H9 (cell line): ENCODE data around the gene RNU4-1. TPM values are rescaled to one million over a fixed set of nuclear protein-coding genes. Genes with fewer than 3 reads are reported as not detected.

Experiments
- DNase-seq: peaks from one replicate; pipeline ENCODE4 v3.0.0-alpha.2; 2017
- H2AFZ ChIP-seq: one replicate; pipeline ENCODE4 v1.6.1; 2013; ENCODE audit warnings: mild to moderate bottlenecking, low read length, control low read depth, moderate library complexity
- H2AK5ac ChIP-seq: 2 replicates; pipeline ENCODE4 v1.6.1; 2013; ENCODE audit warnings: low read length, control low read depth, mixed read lengths; ENCODE audit not compliant: insufficient read length
- H2BK120ac ChIP-seq: one replicate; pipeline ENCODE4 v1.6.1; 2013; ENCODE audit warnings: low read depth, mild to moderate bottlenecking, low read length, control low read depth, inconsistent platforms; ENCODE audit not compliant: poor library complexity, severe bottlenecking
- H2BK12ac ChIP-seq: 2 replicates; pipeline ENCODE4 v1.6.1; 2013; ENCODE audit warnings: low read length, control low read depth, mixed read lengths, low read depth; ENCODE audit not compliant: insufficient read length
- H2BK15ac ChIP-seq: 2 replicates; pipeline ENCODE4 v1.6.1; 2013; ENCODE audit warnings: low read depth, low read length, control low read depth
- H2BK20ac ChIP-seq: one replicate; pipeline ENCODE4 v1.6.1; 2013; ENCODE audit warnings: low read depth, mild to moderate bottlenecking, low read length, control low read depth, inconsistent platforms; ENCODE audit not compliant: poor library complexity, severe bottlenecking
- H2BK5ac ChIP-seq: 2 replicates; pipeline ENCODE4 v1.6.1; 2013; ENCODE audit warnings: low read length, control low read depth, mixed read lengths; ENCODE audit not compliant: insufficient read length
- H3K14ac ChIP-seq: 2 replicates; pipeline ENCODE4 v1.6.1; 2013; ENCODE audit warnings: low read length, control low read depth; ENCODE audit not compliant: insufficient read depth
- H3K18ac ChIP-seq: 2 replicates; pipeline ENCODE4 v1.6.1; 2013; ENCODE audit warnings: low read depth, mild to moderate bottlenecking, mixed read lengths, low read length, control low read depth; ENCODE audit not compliant: insufficient read length
- H3K23ac ChIP-seq: 2 replicates; pipeline ENCODE4 v1.6.1; 2013; ENCODE audit warnings: low read length, control low read depth, mixed read lengths, low read depth; ENCODE audit not compliant: insufficient read length
- H3K23me2 ChIP-seq: 2 replicates; pipeline ENCODE4 v1.6.1; 2013; ENCODE audit warnings: low read depth, mild to moderate bottlenecking, mixed read lengths, low read length, control low read depth; ENCODE audit not compliant: insufficient read length, poor library complexity, severe bottlenecking
- H3K27ac ChIP-seq: 2 replicates; pipeline ENCODE4 v1.5.1; 2013; ENCODE audit warnings: low read length, control low read depth, mixed read lengths, low read depth; ENCODE audit not compliant: insufficient read length
- H3K27me3 ChIP-seq: 2 replicates; pipeline ENCODE4 v1.6.1; 2013; ENCODE audit warnings: low read length, control low read depth, inconsistent platforms; ENCODE audit not compliant: insufficient read depth
- H3K4ac ChIP-seq: 2 replicates; pipeline ENCODE4 v1.6.1; 2013; ENCODE audit warnings: low read depth, mild to moderate bottlenecking, control low read depth, inconsistent platforms, low read length, moderate library complexity
- H3K4me1 ChIP-seq: 2 replicates; pipeline ENCODE4 v1.6.1; 2013; ENCODE audit warnings: low read length, control low read depth, inconsistent platforms; ENCODE audit not compliant: insufficient read depth
- H3K4me2 ChIP-seq: 2 replicates; pipeline ENCODE4 v1.6.1; 2013; ENCODE audit warnings: low read length, control low read depth, mixed read lengths; ENCODE audit not compliant: insufficient read length, insufficient read depth
- H3K56ac ChIP-seq: 2 replicates; pipeline ENCODE4 v1.6.1; 2013; ENCODE audit warnings: low read depth, mild to moderate bottlenecking, mixed read lengths, low read length, control low read depth; ENCODE audit not compliant: insufficient read length
- H3K79me1 ChIP-seq: 2 replicates; pipeline ENCODE4 v1.6.1; 2013; ENCODE audit warnings: low read depth, mild to moderate bottlenecking, moderate library complexity, low read length, control low read depth, inconsistent platforms; ENCODE audit not compliant: insufficient read depth, poor library complexity, severe bottlenecking
- H3K79me2 ChIP-seq: 2 replicates; pipeline ENCODE4 v1.6.1; 2013; ENCODE audit warnings: low read length, control low read depth, inconsistent platforms; ENCODE audit not compliant: insufficient read depth
- H3K9ac ChIP-seq: 2 replicates; pipeline ENCODE4 v1.6.1; 2013; ENCODE audit warnings: low read length, control low read depth, mixed read lengths; ENCODE audit not compliant: insufficient read length; ENCODE audit errors: extremely low read depth
- H3K9me3 ChIP-seq: one replicate; pipeline ENCODE4 v1.6.1; 2013; ENCODE audit warnings: low read depth, low read length, inconsistent platforms; ENCODE audit not compliant: control insufficient read depth
- H3T11ph ChIP-seq: one replicate; pipeline ENCODE4 v1.6.1; 2013; ENCODE audit warnings: mild to moderate bottlenecking, low read length, control low read depth, inconsistent platforms
- H4K20me1 ChIP-seq: one replicate; pipeline ENCODE4 v1.6.1; 2013; ENCODE audit not compliant: control insufficient read depth, insufficient read length, insufficient read depth
- H4K5ac ChIP-seq: 2 replicates; pipeline ENCODE4 v1.6.1; 2013; ENCODE audit warnings: low read depth, mild to moderate bottlenecking, mixed read lengths, low read length, control low read depth; ENCODE audit not compliant: insufficient read length
- H4K8ac ChIP-seq: replicated peaks from 2 replicates; pipeline ENCODE4 v1.6.1; 2013; ENCODE audit warnings: low read length, control low read depth, mixed read lengths, low read depth; ENCODE audit not compliant: insufficient read length
- H4K91ac ChIP-seq: 2 replicates; pipeline ENCODE4 v1.6.1; 2013; ENCODE audit warnings: low read depth, mild to moderate bottlenecking, moderate library complexity, mixed read lengths, low read length, control low read depth; ENCODE audit not compliant: insufficient read length
- H3K27ac Mint-ChIP-seq, 3 experiments: 2 replicates in 2 of 3; 3 replicates in 1 of 3; pipeline ENCODE4 v1.8.0; 2020 to 2021; ENCODE audit warnings: mixed read lengths in 3 of 3, mild to moderate bottlenecking in 1 of 3, moderate library complexity in 1 of 3
- H3K27me3 Mint-ChIP-seq: 2 replicates; pipeline ENCODE4 v1.8.0; 2021; ENCODE audit warnings: low read depth, mild to moderate bottlenecking, moderate library complexity, mixed read lengths
- H3K36me3 Mint-ChIP-seq, 3 experiments: 2 replicates in 2 of 3; 3 replicates in 1 of 3; pipeline ENCODE4 v1.8.0; 2020 to 2021; ENCODE audit warnings: low read depth in 3 of 3, mixed read lengths in 3 of 3; ENCODE audit not compliant: insufficient read depth in 1 of 3
- H3K4me1 Mint-ChIP-seq, 2 experiments: 2 replicates each; pipeline ENCODE4 v1.8.0; 2020; ENCODE audit warnings: mixed read lengths in 2 of 2
- H3K4me3 Mint-ChIP-seq, 2 experiments: 2 replicates in 1 of 2; 3 replicates in 1 of 2; pipeline ENCODE4 v1.8.0; 2020 to 2021; ENCODE audit warnings: mild to moderate bottlenecking in 2 of 2, mixed read lengths in 2 of 2, moderate library complexity in 1 of 2
- H3K9me3 Mint-ChIP-seq, 2 experiments: 2 replicates in 1 of 2; 3 replicates in 1 of 2; pipeline ENCODE4 v1.8.0; 2020; ENCODE audit warnings: mild to moderate bottlenecking in 2 of 2, mixed read lengths in 2 of 2, moderate library complexity in 1 of 2
- WGBS: extraction: QIAGEN DNeasy Blood & Tissue Kit; methylation state at CpG from one replicate; pipeline ENCODE4 v1.1.7; 2013; ENCODE audit warnings: missing lambda C conversion rate, low lambda C conversion rate, mixed read lengths; ENCODE audit not compliant: insufficient read length; ENCODE audit errors: extremely low coverage; 5-methylcytosine and 5-hydroxymethylcytosine counted together
- total RNA-seq: library from RNA; stranded (reverse); gene quantifications from 2 replicates; pipeline ENCODE4 v1.2.1, GENCODE V29; 2021
- TF ChIP-seq, protein P1 (sequence below): fragments of 200-600 bp; sonication (generic); conservative IDR thresholded peaks from 3 replicates; pipeline ENCODE4 v1.8.0; 2021; ENCODE audit warnings: antibody characterized with exemption, mild to moderate bottlenecking

RNU4-1 gene
- total RNA-seq, 1 experiment from 2014 or later, result 3,262 TPM

DNA sequence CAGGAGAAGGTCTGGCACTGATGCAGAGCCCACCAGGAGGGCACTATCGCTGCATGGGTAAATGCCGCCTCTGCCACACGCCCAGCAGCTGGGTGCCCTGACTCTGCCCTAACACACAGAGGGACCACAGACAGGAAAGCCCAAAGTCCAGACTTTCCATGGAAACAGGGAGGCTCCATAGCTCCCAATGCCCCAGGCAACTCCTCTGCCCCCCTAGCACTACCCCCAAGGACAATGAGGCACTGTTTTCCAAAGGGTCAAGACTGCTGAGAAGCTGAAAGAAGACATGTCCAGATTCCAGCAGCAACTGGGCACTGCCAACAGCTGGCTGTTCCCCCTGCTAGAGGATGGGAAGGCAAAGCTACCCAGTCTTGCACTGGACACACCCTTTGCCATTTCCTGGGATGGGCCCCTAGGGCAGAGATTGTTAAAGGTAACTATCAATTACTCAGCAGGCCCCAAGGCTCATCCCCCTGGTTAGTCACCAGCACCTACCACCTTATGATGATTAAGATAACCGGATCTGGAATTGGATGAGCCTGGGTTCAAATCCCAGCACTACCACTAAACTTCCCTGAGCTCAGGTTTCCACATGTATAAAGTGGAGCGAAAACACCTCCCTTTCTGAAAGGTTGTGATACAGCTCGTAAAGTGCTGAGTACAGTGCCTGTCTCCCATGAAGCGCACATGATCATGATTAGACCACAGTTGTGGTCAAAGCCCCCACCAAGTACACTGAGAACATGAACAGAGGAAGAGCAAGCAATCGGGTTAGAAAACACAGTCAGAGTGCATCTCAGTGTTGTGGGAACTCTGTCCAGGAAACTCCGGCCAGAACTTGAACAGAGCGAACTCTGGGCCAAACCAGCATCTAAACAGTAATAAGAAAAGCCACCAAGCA, 30.8 kb downstream of the RNU4-1 start:
- H3K4me3 Mint-ChIP-seq, result no peak overlapping the region; a peak in 1 of 5 replicates
- no peak overlapping the region for H2BK12ac ChIP-seq
- no peak overlapping the region for H2BK15ac ChIP-seq
- WGBS, result no CpG with 5 or more reads among the region's 10 CpGs
- peaks cover 14% of the 10 kb centered on the region for H3K4me1 ChIP-seq
- no peaks in the 10 kb centered on the region for H3K27me3 Mint-ChIP-seq
- H3K18ac ChIP-seq, result no peak overlapping the region
- H2BK20ac ChIP-seq, result no peak overlapping the region
- H2AK5ac ChIP-seq, result no peak overlapping the region
- H3K23ac ChIP-seq, result no peak overlapping the region
- H4K5ac ChIP-seq, result no peak overlapping the region
- peaks cover 52 to 58% of the 10 kb centered on the region in 2 experiments for H3K4me1 Mint-ChIP-seq
- H3K79me2 ChIP-seq, result peaks cover 49% of the 10 kb centered on the region; the same call in 1 of the 2 replicates
- H4K91ac ChIP-seq, result no peak overlapping the region
- DNase-seq, result no peak
- H3K27me3 ChIP-seq, result no peaks in the 10 kb centered on the region
- peaks cover 8% of the 10 kb centered on the region for H3K23me2 ChIP-seq
- H2BK120ac ChIP-seq, result no peak overlapping the region
- no peak overlapping the region for H3K9ac ChIP-seq
- no peak overlapping the region for H3K56ac ChIP-seq
- H3K14ac ChIP-seq, result no peak overlapping the region
- TF ChIP-seq, protein P1, sequence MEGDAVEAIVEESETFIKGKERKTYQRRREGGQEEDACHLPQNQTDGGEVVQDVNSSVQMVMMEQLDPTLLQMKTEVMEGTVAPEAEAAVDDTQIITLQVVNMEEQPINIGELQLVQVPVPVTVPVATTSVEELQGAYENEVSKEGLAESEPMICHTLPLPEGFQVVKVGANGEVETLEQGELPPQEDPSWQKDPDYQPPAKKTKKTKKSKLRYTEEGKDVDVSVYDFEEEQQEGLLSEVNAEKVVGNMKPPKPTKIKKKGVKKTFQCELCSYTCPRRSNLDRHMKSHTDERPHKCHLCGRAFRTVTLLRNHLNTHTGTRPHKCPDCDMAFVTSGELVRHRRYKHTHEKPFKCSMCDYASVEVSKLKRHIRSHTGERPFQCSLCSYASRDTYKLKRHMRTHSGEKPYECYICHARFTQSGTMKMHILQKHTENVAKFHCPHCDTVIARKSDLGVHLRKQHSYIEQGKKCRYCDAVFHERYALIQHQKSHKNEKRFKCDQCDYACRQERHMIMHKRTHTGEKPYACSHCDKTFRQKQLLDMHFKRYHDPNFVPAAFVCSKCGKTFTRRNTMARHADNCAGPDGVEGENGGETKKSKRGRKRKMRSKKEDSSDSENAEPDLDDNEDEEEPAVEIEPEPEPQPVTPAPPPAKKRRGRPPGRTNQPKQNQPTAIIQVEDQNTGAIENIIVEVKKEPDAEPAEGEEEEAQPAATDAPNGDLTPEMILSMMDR, result no peak
- peaks cover 3% of the 10 kb centered on the region for H3K79me1 ChIP-seq
- no peaks in the 10 kb centered on the region for H4K20me1 ChIP-seq
- H3K27ac Mint-ChIP-seq, result peak overlapping the region in 1 of 3 experiments; percentile 27; a peak in 1 of 7 replicates
- no peak overlapping the region for H3K27ac ChIP-seq
- H3K4ac ChIP-seq, result no peak overlapping the region
- H2BK5ac ChIP-seq, result no peak overlapping the region
- peaks cover 0 to 5% (median 5%) of the 10 kb centered on the region in 3 experiments; a peak in 3 of 7 replicates for H3K36me3 Mint-ChIP-seq
- no peak overlapping the region for H3T11ph ChIP-seq
- no peak overlapping the region for H4K8ac ChIP-seq
- H3K4me2 ChIP-seq, result no peak overlapping the region
- no peaks in the 10 kb centered on the region for H3K9me3 Mint-ChIP-seq
- H3K9me3 ChIP-seq, result no peaks in the 10 kb centered on the region
- H2AFZ ChIP-seq, result no peak overlapping the region
